ENCODE data around the gene WRAP73.

DNA sequence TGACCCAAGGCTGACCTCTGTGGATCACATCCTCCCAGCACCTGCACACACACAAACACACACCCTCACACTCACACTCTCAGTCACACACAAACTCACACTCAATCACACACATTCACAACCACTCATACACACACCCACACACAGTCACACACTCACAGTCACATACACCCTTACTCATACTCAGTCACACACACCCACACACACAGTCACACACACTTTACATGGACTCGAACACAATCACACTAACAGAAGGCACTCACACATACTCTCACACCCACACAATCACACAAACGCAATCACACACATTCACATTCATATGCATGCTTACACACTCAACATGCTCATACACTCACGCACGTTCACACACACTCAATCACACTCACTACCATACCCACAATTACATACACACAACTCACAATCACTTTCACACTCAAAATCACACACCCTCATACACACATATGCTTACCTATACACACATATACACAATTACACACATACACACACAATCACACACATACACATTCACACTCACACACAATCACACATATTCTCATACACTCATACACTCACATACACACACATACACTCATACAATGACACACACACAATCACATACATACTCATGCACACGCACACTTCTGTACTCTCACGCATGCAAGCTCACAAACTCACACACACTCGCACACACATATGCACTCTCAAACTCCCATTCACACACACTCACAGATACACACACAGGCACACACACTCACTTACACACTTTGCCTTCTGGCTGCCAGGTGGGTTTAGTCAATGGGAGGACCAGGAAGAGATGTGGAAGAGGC lies 44.7 kb downstream of the WRAP73 start:
- TF ChIP-seq, protein P1, sequence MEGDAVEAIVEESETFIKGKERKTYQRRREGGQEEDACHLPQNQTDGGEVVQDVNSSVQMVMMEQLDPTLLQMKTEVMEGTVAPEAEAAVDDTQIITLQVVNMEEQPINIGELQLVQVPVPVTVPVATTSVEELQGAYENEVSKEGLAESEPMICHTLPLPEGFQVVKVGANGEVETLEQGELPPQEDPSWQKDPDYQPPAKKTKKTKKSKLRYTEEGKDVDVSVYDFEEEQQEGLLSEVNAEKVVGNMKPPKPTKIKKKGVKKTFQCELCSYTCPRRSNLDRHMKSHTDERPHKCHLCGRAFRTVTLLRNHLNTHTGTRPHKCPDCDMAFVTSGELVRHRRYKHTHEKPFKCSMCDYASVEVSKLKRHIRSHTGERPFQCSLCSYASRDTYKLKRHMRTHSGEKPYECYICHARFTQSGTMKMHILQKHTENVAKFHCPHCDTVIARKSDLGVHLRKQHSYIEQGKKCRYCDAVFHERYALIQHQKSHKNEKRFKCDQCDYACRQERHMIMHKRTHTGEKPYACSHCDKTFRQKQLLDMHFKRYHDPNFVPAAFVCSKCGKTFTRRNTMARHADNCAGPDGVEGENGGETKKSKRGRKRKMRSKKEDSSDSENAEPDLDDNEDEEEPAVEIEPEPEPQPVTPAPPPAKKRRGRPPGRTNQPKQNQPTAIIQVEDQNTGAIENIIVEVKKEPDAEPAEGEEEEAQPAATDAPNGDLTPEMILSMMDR (IDR thresholded peaks at IDR 0.05): no peak
- no peak for TF ChIP-seq POLR2A (IDR thresholded peaks at IDR 0.05)
